Measurements from ENCODE around the gene SYP. TPM values are rescaled to one million over a fixed set of nuclear protein-coding genes. Genes with fewer than 3 reads are reported as not detected.

Gene SYP
- total and polyA plus RNA-seq, 10 of the 15 experiments (the other 5 are each of a cell fraction or from before 2014, with no cell fraction given), result 0.34 to 1.7 (median 0.74) TPM

DNA sequence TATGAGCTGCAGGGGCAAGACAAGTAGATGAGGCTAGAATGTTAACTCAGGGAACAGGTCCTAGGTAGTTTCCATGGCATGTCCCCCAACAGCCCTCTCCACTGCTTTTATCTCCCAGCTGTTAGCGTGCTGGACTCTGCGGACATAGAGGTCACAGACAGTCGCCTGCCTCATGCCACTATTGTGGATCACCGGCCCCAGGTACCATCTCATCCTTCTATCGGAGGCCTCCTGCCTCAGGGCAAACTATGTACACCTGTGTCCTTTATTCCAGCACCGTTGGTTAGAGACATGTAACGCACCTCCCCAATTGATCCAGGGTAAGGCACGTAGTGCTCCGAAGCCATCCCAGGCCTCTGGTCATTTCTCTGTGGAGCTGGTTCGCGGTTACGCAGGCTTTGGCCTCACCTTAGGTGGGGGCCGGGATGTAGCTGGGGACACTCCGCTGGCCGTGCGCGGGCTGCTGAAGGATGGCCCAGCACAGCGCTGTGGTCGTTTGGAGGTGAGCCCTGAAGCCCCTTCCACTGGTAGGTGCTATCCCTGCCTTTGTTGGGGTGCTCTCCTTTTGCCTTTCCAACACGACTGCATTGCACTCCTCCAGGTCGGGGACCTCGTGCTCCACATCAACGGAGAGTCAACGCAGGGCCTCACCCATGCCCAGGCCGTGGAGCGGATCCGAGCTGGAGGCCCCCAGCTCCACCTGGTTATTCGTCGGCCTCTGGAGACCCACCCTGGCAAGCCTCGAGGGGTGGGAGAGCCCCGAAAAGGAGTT lies 35.2 kb downstream of the SYP start:
- ChIA-PET POLR2A (interaction anchor here (0.6 to 1.0 kb wide), 2 partner anchors 20 to 104 kb away, joined by 3 read pairs; no protein-coding TSS in a partner anchor), RAD21 (ENCODE audit: unreplicated experiment) (interaction anchor here (1.5 kb wide), 1 partner anchor 26 kb away, joined by 7 read pairs; no protein-coding TSS in a partner anchor), SMC1A (ENCODE audit: uncharacterized antibody, unreplicated experiment) (interaction anchor here (0.8 kb wide), 2 partner anchors 20 to 26 kb away, joined by 3 to 4 read pairs; no protein-coding TSS in a partner anchor), CTCF (interaction anchor here (0.9 to 5.2 kb wide), 7 partner anchors 9 to 85 kb away, joined by 3 to 57 read pairs (median 4); partner anchors contain the start of gene WDR45)
- FAIRE-seq (no peak), DNase-seq (ENCODE audit: low read depth, low spot score) (no peak), ATAC-seq (no peak)
- BruUV-seq (replicated peaks), result no TSS peak
- H3K4me2 ChIP-seq (ENCODE audit: control insufficient read depth, insufficient read depth), result no peak overlapping the region
- intact Hi-C loops (cut with micrococcal nuclease; ENCODE audit: unreplicated experiment), result no loop called here
- H3K27ac ChIP-seq (ENCODE audit: control insufficient read depth, insufficient read depth), result no peak overlapping the region
- in situ Hi-C loops (cut with MboI), result no loop called here
- no peaks in the 10 kb centered on the region for H3K36me3 ChIP-seq (ENCODE audit: control insufficient read depth in 2 of 2, insufficient read depth in 2 of 2, low read length in 1 of 2)
- H2AFZ ChIP-seq (ENCODE audit: control insufficient read depth, low read depth, low read length), result no peak overlapping the region
- H3K4me1 ChIP-seq (ENCODE audit: control insufficient read depth, insufficient read depth, low read length), result peaks cover 9% of the 10 kb centered on the region
- H3K9me3 ChIP-seq (replicated peaks; ENCODE audit: control insufficient read depth, insufficient read depth, low read length), result no peaks in the 10 kb centered on the region; the same call in 2 of the 3 replicates
- no peaks in the 10 kb centered on the region for H3K79me2 ChIP-seq (ENCODE audit: control insufficient read depth, insufficient read depth, low read length)
- no peak overlapping the region for H3K9ac ChIP-seq (ENCODE audit: control insufficient read depth, insufficient read depth, low read length)
- 77% methylated on average over 25 of the region's 31 CpGs for WGBS (ENCODE audit: insufficient coverage, insufficient replicate concordance, low lambda C conversion rate, missing lambda C conversion rate)
- no peaks in the 10 kb centered on the region for H4K20me1 ChIP-seq (ENCODE audit: control insufficient read depth, insufficient read depth)
- no peak overlapping the region for H3K4me3 ChIP-seq
- no peaks in the 10 kb centered on the region for H3K27me3 ChIP-seq (replicated peaks in 1 of 2; ENCODE audit: control insufficient read depth in 2 of 2, insufficient read depth in 2 of 2, low read length in 1 of 2)
- TF ChIP-seq, protein P1, sequence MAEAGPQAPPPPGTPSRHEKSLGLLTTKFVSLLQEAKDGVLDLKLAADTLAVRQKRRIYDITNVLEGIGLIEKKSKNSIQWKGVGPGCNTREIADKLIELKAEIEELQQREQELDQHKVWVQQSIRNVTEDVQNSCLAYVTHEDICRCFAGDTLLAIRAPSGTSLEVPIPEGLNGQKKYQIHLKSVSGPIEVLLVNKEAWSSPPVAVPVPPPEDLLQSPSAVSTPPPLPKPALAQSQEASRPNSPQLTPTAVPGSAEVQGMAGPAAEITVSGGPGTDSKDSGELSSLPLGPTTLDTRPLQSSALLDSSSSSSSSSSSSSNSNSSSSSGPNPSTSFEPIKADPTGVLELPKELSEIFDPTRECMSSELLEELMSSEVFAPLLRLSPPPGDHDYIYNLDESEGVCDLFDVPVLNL (IDR thresholded peaks at IDR 0.05; ENCODE audit: low read depth, low read length), result no peak
- TF ChIP-seq ZNF384 (IDR thresholded peaks at IDR 0.05; ENCODE audit: borderline replicate concordance, low read depth, low read length) (no peak), SIX5 (IDR thresholded peaks at IDR 0.05; ENCODE audit: low read depth, low read length, severe bottlenecking) (no peak), SMARCA5 (IDR thresholded peaks at IDR 0.05) (no peak), EP300 (IDR thresholded peaks at IDR 0.05; ENCODE audit: borderline replicate concordance in 1 of 2, control insufficient read depth in 1 of 2, low read depth in 2 of 2, low read length in 2 of 2) (no peak), FOXK2 (IDR thresholded peaks at IDR 0.05) (no peak)
- TF ChIP-seq, protein P2, sequence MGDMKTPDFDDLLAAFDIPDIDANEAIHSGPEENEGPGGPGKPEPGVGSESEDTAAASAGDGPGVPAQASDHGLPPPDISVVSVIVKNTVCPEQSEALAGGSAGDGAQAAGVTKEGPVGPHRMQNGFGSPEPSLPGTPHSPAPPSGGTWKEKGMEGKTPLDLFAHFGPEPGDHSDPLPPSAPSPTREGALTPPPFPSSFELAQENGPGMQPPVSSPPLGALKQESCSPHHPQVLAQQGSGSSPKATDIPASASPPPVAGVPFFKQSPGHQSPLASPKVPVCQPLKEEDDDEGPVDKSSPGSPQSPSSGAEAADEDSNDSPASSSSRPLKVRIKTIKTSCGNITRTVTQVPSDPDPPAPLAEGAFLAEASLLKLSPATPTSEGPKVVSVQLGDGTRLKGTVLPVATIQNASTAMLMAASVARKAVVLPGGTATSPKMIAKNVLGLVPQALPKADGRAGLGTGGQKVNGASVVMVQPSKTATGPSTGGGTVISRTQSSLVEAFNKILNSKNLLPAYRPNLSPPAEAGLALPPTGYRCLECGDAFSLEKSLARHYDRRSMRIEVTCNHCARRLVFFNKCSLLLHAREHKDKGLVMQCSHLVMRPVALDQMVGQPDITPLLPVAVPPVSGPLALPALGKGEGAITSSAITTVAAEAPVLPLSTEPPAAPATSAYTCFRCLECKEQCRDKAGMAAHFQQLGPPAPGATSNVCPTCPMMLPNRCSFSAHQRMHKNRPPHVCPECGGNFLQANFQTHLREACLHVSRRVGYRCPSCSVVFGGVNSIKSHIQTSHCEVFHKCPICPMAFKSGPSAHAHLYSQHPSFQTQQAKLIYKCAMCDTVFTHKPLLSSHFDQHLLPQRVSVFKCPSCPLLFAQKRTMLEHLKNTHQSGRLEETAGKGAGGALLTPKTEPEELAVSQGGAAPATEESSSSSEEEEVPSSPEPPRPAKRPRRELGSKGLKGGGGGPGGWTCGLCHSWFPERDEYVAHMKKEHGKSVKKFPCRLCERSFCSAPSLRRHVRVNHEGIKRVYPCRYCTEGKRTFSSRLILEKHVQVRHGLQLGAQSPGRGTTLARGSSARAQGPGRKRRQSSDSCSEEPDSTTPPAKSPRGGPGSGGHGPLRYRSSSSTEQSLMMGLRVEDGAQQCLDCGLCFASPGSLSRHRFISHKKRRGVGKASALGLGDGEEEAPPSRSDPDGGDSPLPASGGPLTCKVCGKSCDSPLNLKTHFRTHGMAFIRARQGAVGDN (IDR thresholded peaks at IDR 0.05), result no peak
- TF ChIP-seq, protein P3, sequence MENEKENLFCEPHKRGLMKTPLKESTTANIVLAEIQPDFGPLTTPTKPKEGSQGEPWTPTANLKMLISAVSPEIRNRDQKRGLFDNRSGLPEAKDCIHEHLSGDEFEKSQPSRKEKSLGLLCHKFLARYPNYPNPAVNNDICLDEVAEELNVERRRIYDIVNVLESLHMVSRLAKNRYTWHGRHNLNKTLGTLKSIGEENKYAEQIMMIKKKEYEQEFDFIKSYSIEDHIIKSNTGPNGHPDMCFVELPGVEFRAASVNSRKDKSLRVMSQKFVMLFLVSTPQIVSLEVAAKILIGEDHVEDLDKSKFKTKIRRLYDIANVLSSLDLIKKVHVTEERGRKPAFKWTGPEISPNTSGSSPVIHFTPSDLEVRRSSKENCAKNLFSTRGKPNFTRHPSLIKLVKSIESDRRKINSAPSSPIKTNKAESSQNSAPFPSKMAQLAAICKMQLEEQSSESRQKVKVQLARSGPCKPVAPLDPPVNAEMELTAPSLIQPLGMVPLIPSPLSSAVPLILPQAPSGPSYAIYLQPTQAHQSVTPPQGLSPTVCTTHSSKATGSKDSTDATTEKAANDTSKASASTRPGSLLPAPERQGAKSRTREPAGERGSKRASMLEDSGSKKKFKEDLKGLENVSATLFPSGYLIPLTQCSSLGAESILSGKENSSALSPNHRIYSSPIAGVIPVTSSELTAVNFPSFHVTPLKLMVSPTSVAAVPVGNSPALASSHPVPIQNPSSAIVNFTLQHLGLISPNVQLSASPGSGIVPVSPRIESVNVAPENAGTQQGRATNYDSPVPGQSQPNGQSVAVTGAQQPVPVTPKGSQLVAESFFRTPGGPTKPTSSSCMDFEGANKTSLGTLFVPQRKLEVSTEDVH (IDR thresholded peaks at IDR 0.05; ENCODE audit: low read depth, partially characterized antibody), result no peak
- TF ChIP-seq, protein P4, sequence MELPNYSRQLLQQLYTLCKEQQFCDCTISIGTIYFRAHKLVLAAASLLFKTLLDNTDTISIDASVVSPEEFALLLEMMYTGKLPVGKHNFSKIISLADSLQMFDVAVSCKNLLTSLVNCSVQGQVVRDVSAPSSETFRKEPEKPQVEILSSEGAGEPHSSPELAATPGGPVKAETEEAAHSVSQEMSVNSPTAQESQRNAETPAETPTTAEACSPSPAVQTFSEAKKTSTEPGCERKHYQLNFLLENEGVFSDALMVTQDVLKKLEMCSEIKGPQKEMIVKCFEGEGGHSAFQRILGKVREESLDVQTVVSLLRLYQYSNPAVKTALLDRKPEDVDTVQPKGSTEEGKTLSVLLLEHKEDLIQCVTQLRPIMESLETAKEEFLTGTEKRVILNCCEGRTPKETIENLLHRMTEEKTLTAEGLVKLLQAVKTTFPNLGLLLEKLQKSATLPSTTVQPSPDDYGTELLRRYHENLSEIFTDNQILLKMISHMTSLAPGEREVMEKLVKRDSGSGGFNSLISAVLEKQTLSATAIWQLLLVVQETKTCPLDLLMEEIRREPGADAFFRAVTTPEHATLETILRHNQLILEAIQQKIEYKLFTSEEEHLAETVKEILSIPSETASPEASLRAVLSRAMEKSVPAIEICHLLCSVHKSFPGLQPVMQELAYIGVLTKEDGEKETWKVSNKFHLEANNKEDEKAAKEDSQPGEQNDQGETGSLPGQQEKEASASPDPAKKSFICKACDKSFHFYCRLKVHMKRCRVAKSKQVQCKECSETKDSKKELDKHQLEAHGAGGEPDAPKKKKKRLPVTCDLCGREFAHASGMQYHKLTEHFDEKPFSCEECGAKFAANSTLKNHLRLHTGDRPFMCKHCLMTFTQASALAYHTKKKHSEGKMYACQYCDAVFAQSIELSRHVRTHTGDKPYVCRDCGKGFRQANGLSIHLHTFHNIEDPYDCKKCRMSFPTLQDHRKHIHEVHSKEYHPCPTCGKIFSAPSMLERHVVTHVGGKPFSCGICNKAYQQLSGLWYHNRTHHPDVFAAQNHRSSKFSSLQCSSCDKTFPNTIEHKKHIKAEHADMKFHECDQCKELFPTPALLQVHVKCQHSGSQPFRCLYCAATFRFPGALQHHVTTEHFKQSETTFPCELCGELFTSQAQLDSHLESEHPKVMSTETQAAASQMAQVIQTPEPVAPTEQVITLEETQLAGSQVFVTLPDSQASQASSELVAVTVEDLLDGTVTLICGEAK (IDR thresholded peaks at IDR 0.05; ENCODE audit: borderline replicate concordance), result no peak

Measured in GM12878 (cell line).